NCI-H1105 treated with DMSO at 0.1 percent for 48 hours (cell line): ENCODE measurements around the gene TTC39C.
"Not testable (repeated sequence)": the region's sequence is repeated elsewhere in the genome, so short reads cannot be mapped to it uniquely, and the experiment has no call there.

Experiments
- DNase-seq: peaks from one replicate; lab custom pipeline; 2025; lab: John Stamatoyannopoulos, UW

The TTC39C gene

GRCh38 chr18:24054130-24054529 lies 39.6 kb downstream of the TTC39C start:
- DNase-seq, result no peak

- DNase-seq, result no peak
Observed at GRCh38 chr18:24055009-24055804, 40.7 kb downstream of the TTC39C start.

DNA sequence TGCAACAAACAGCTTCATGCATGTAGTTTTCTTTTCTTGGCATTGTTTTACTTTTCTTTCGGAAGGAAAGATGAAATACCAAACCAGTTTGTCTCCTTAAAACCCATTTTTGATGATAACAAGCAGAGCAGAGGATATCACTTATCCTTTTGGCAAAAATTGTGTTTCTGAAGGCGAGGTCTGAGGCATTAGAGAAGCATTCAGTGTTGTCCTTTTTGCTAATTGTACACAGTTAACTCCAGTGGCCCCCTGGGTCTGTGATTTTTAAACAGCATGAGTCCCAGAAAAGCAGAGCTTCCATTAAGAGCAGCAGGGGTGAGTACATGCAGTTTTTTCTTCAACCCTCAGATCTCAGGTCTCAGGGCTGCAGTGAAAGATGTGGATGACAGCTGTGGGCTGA lies 41.3 kb downstream of the TTC39C start:
- DNase-seq, result no peak

- no peak for DNase-seq
Observed at GRCh38 chr18:24056506-24056905, 42.0 kb downstream of the TTC39C start.

DNA sequence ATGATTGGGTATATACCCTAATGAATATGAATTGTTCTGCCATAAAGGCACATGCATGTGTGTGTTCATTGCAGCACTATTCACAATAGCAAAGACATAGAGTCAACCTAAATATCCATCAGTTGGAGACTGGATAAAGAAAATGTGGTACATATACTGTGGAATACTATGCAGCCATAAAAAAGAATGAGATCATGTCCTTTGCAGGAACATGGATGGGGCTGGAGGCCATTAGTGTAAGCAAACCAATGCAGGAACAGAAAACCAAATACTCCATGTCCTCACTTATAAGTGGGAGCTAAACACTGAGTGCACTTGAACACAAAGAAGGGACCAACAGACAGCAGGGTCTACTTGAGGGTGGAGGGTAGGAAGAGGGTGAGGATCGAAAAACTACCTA lies 43.2 kb downstream of the TTC39C start:
- DNase-seq, result no peak

DNA sequence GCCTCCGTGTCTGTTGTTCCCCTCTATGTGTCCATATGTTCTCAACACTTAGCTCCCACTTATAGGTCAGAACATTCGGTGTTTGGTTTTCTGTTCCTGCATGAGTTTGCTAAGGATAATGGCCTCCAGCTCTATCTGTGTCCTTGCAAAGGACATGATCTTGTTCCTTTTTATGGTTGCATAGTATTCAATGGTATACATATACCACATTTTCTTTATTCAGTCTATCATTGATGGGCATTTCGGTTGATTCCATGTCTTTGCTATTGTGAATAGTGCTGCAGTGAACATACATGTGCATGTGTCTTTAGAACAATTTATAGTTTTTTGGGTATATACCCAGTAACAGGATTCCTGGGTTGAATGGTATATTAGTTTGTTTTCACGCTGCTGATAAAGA lies 44.8 kb downstream of the TTC39C start:
- not testable (repeated sequence) for DNase-seq

DNA sequence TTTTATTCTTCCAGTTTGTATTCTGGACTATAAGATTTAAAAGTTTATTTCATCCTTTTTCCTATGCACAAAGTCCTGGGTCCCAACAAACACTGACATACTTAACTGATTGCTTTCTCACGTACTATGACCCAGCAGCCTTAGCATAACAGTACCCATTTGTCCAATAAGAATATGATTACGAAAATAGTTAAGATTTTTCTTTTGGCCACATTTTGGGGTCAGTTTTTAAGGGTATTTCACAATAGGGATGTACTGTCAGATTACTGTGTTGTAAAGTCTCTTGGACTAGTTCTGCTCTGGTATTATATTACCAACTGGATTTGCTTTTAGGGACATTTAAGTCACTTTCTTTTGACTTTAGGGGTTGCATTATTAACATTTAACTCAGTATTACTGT lies 46.1 kb downstream of the TTC39C start:
- DNase-seq, result no peak

DNA sequence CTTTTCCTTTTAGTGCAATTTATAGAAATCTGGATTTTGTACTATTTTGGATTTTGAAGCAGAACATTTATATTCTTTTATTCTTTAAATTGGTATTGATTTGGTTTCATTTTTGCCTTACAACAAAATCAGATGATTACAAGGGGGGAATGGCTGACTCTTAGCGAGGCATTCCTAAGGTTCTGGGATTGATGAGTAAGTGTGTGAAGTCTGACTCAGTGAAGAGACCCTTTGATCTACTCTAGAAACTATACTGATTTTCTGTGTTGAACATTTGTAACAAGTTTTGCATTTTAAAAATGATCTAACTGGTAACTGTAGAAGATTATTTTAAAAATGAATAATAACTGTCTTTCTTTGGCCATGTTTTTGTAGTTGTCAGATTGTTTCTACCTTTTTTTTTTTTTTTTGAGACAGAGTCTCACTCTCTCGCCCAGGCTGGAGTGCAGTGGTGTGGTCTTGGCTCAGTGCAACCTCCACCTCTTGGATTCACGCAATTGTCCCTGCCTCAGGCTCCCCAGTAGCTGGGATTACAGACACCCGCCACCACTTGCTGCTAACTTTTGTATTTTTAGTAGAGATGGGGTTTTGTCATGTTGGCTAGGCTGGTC lies 48.7 kb downstream of the TTC39C start:
- no peak for DNase-seq

GRCh38 chr18:24064391-24065100 lies 50.0 kb downstream of the TTC39C start:
- DNase-seq, result no peak

DNA sequence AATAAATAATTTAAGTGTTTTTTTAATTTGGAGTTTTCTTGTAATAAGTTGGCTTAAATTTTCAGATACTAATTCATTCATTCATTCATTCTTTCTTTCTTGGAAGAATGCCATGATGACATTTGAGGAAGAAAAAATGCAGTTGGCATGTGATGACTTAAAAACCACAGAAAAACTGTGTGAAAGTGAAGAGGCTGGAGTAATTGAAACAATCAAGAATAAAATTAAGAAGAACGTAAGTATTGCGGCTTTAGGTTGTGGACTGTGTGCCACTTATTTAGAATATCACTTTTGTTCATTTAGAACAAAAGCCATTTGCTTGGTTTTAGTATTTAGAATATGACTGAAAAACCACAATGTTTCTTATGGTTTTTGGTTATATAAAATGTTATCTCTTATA lies 51.4 kb downstream of the TTC39C start:
- DNase-seq, result no peak

- DNase-seq, result peak; percentile 43
Observed at GRCh38 chr18:24068945-24069693, 54.6 kb downstream of the TTC39C start.

DNA sequence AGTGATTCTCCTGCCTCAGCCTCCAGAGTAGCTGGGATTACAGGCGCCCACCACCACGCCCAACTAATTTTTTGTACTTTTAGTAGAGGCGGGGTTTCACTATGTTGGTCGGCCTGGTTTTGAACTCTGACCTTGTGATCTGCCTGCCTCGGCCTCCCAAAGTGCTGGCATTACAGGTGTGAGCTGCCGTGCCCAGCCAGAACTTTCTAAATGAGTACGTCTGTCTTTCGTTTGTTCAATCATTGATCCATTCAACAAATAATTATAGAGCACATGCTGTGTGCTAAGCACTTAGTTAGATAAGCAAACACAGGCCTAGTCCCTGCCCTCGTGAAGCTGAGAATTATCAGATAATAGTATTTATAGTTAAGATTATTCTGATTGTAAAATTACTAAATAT lies 56.5 kb downstream of the TTC39C start:
- DNase-seq, result no peak

DNA sequence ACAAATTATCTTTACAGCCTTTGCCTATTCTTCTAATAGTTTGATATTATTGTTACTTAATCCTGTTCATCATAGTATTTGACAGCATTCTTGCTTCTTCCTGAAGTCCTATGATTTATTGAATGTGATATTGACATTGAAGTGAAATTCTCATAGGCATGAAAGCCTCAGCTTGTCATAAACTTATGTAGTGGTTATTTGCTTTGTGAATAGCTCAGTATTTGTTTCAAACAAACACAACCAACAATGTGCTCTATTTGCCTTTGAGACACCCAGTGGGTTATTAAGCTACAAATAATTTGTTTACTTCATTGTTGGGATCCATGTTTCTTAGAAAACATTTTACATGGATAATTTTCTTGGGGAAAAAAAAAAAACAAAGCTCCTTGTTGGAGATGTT lies 57.2 kb downstream of the TTC39C start:
- DNase-seq, result no peak

DNA sequence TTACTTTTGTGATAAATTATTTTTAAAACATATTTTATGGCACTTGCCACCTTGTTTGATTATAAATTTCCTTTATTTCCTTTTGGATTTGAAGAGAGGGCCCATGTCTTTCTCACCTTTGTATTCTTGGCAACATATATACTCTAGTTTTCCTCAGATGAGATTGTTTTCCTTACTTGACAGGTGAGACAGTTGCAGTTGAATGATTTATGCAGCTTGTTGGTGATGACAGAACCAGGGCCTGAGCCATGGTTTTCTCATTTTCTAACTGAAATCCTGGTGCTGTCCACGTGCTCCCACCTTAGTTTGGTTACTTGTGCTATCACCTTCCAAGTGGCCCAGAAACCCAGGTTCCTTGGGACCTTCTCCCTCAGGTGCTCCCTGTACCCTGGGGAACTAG lies 58.2 kb downstream of the TTC39C start:
- DNase-seq, result no peak

GRCh38 chr18:24073791-24074190 lies 59.2 kb downstream of the TTC39C start:
- DNase-seq, result no peak

GRCh38 chr18:24074757-24075156 lies 60.2 kb downstream of the TTC39C start:
- DNase-seq, result not testable (repeated sequence)

- peak; percentile 35 for DNase-seq
Observed at GRCh38 chr18:24075767-24076597, 61.4 kb downstream of the TTC39C start.

- peak; percentile 18 for DNase-seq
Observed at GRCh38 chr18:24076950-24077349, 62.4 kb downstream of the TTC39C start.

- DNase-seq, result no peak
Observed at GRCh38 chr18:24078391-24078790, 63.8 kb downstream of the TTC39C start.

- no peak for DNase-seq
Observed at GRCh38 chr18:24080861-24081260, 66.3 kb downstream of the TTC39C start.

DNA sequence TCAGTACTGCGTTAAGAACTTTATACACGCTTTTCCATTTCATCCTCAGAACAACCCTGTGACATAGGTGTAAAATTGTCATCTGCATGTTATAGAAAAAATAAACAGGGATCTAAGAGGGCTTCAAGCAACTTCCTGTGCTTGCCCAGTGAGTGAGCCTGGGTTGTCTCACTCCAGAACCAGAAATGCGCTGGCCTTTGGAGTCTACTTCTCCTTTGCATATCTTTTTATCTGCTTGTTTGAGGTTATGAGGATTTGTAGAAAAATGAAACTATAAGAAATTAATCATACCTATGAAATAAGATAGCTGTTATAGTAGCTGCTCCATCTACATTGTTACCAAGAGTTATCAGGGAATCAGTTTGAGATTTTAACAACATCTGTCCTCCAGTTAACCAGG lies 69.0 kb downstream of the TTC39C start:
- no peak for DNase-seq

- DNase-seq, result peak; percentile 7
Observed at GRCh38 chr18:24086082-24086481, 71.5 kb downstream of the TTC39C start.
